ENCODE data around the gene R3HDM2. TPM values are rescaled to one million over a fixed set of nuclear protein-coding genes. Genes with fewer than 3 reads are reported as not detected.
A peak's percentile ranks its signal among the peaks of the same experiment; 100 is the strongest.

R3HDM2 gene
- total RNA-seq, 1 donor = 22.3 TPM

DNA sequence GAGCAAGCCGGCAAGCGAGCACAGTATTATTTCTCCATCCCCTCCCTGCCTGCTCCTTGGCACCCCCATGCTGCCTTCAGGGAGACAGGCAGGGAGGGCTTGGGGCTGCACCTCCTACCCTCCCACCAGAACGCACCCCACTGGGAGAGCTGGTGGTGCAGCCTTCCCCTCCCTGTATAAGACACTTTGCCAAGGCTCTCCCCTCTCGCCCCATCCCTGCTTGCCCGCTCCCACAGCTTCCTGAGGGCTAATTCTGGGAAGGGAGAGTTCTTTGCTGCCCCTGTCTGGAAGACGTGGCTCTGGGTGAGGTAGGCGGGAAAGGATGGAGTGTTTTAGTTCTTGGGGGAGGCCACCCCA, 218.2 kb downstream of the R3HDM2 start:
- no peak for DNase-seq (ENCODE audit: low read depth)

GRCh38 chr12:57211791-57212700, 218.8 kb downstream of the R3HDM2 start:
- no peak for DNase-seq (ENCODE audit: low read depth)
- TF ChIP-seq, protein P1, sequence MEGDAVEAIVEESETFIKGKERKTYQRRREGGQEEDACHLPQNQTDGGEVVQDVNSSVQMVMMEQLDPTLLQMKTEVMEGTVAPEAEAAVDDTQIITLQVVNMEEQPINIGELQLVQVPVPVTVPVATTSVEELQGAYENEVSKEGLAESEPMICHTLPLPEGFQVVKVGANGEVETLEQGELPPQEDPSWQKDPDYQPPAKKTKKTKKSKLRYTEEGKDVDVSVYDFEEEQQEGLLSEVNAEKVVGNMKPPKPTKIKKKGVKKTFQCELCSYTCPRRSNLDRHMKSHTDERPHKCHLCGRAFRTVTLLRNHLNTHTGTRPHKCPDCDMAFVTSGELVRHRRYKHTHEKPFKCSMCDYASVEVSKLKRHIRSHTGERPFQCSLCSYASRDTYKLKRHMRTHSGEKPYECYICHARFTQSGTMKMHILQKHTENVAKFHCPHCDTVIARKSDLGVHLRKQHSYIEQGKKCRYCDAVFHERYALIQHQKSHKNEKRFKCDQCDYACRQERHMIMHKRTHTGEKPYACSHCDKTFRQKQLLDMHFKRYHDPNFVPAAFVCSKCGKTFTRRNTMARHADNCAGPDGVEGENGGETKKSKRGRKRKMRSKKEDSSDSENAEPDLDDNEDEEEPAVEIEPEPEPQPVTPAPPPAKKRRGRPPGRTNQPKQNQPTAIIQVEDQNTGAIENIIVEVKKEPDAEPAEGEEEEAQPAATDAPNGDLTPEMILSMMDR (IDR thresholded peaks at IDR 0.05; ENCODE audit: insufficient read depth, low read length) = peak; percentile 4

More for the DNA sequence above, 218.2 kb downstream of the R3HDM2 start:
- TF ChIP-seq, protein P1 (IDR thresholded peaks at IDR 0.05; ENCODE audit: insufficient read depth, low read length) = no peak
- H3K4me3 ChIP-seq (ENCODE audit: low read depth, low read length) = no peak overlapping the region

DNA sequence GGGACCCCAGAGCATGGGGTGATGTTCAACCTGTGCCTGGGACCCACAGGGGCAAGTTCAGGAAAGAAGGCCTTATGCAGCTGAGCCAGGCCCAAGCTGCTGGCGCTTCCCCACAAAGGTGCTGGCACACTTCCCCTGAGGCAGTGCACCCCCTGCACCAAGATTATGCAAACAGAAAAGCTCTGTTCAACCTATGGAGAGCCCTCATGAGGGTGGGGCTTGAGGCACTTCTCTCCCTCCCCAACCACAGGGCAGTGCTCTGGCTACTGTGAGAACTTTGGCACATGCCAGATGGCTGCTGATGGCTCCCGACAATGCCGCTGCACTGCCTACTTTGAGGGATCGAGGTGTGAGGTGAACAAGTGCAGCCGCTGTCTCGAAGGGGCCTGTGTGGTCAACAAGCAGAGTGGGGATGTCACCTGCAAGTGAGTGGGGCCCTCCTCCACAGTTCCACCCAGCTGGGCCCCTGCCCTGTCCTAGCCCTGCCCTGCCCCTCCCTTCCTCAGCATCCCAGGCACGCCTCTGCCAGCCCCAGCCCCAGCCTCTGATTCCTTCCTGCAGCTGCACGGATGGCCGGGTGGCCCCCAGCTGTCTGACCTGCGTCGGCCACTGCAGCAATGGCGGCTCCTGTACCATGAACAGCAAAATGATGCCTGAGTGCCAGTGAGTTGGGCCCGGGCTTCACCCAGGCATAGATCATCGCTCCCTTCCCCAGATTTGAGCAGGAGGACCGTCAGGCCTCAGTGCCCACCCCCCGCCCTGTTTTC, 219.7 kb downstream of the R3HDM2 start:
- TF ChIP-seq, protein P1 (IDR thresholded peaks at IDR 0.05; ENCODE audit: insufficient read depth, low read length) = no peak
- DNase-seq (ENCODE audit: low read depth) = no peak
- no peak overlapping the region for H3K4me3 ChIP-seq (ENCODE audit: low read depth, low read length)

More at GRCh38 chr12:57211791-57212700, 218.8 kb downstream of the R3HDM2 start:
- no peak overlapping the region for H3K4me3 ChIP-seq (ENCODE audit: low read depth, low read length)

- TF ChIP-seq, protein P1 (IDR thresholded peaks at IDR 0.05; ENCODE audit: insufficient read depth, low read length) = no peak
These were observed 220.4 kb downstream of the R3HDM2 start for GRCh38 chr12:57210461-57210860.

GRCh38 chr12:57209916-57210315, 220.9 kb downstream of the R3HDM2 start:
- H3K4me3 ChIP-seq (ENCODE audit: low read depth, low read length) = no peak overlapping the region
- DNase-seq (ENCODE audit: low read depth) = no peak
- TF ChIP-seq, protein P1 (IDR thresholded peaks at IDR 0.05; ENCODE audit: insufficient read depth, low read length) = no peak

More at GRCh38 chr12:57210461-57210860, 220.4 kb downstream of the R3HDM2 start:
- no peak for DNase-seq (ENCODE audit: low read depth)
- H3K4me3 ChIP-seq (ENCODE audit: low read depth, low read length) = no peak overlapping the region

DNA sequence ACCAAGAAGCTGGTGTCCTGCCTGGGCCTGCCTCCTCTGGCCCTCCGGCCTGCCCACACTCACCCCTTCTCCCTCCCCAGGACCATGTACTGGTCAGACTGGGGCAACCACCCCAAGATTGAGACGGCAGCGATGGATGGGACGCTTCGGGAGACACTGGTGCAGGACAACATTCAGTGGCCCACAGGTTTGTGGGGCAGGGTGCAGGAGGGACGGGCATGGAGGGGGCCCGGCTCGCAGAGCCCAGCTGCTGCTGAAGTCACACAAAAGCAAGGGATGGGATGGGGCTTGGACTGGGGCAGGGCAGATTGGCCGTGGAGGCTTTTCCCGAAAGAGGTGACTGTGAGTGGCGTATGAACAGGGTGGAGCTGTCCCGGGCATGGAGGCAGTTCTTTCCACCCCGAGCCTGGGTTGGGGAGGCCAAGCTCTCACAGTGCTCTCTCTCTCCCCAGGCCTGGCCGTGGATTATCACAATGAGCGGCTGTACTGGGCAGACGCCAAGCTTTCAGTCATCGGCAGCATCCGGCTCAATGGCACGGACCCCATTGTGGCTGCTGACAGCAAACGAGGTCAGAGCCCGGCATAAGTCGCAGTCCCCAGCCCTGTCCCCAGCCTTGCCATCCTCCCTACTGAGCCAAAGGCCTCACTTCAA, 222.1 kb downstream of the R3HDM2 start:
- no peak for DNase-seq (ENCODE audit: low read depth)
- H3K4me3 ChIP-seq (ENCODE audit: low read depth, low read length) = no peak overlapping the region
- TF ChIP-seq, protein P1 (IDR thresholded peaks at IDR 0.05; ENCODE audit: insufficient read depth, low read length) = no peak
